Measurements from ENCODE around the gene AKAP13.

The AKAP13 gene

DNA sequence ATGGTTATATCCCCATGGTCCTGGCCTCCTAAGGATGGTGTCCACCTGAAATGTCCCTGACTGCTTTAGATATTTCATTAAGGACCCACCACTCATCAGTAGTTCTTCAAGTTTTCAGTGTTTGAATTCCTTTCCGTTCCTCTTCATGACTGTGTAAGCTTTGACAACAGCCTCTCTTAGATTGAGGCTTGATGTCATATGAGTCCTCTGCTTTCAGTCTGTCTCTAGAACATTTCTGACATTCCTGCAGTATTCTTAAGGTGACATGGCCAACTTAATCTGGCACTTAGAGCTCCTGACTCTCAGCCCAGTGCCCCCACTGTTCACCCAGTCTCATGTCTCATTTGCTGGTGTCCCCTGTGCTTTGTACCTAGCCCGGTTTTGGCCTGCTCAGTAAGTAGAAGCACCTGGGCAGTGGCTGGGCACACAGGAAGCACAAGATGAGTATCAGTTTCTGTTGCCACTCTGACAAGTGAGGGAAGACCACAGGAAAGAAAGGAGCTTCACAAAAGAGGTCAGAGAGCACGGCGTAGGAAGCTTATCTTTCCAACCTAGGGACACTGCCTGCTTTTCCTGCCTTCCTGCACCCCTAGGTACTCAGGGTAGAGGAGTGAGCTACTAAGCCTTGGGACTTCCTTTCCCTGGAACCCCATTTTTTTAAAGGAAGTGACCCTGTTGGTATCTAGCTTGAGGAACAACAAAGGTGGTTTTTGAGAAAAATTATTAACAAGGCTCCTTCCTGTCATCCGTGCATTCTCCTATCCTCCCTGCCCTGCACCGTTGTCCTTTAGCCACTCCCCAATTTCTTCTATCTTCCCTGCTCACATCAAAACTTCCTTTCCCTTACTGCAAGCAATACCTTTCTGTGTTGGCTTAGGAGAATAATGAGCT, 311.2 kb downstream of the AKAP13 start:
- Histone ChIP-seq H3K9me3 (ENCODE audit: control insufficient read depth, low read length) (no peaks in the 10 kb centered on the region), H3K4me3 (ENCODE audit: low read depth, low read length) (no peak overlapping the region), H3K79me2 (no peaks in the 10 kb centered on the region), H3K4me1 (peaks cover 2% of the 10 kb centered on the region), H3K36me3 (ENCODE audit: control insufficient read depth, insufficient read depth, low read length) (no peaks in the 10 kb centered on the region), H3K27ac (peak overlapping the region; percentile 5), H3K4me2 (ENCODE audit: low read length) (no peak overlapping the region), H3K27me3 (ENCODE audit: control insufficient read depth, insufficient read depth, low read length) (no peaks in the 10 kb centered on the region), H2AFZ (no peak overlapping the region), H3K9ac (no peak overlapping the region)
- TF ChIP-seq, protein P1, sequence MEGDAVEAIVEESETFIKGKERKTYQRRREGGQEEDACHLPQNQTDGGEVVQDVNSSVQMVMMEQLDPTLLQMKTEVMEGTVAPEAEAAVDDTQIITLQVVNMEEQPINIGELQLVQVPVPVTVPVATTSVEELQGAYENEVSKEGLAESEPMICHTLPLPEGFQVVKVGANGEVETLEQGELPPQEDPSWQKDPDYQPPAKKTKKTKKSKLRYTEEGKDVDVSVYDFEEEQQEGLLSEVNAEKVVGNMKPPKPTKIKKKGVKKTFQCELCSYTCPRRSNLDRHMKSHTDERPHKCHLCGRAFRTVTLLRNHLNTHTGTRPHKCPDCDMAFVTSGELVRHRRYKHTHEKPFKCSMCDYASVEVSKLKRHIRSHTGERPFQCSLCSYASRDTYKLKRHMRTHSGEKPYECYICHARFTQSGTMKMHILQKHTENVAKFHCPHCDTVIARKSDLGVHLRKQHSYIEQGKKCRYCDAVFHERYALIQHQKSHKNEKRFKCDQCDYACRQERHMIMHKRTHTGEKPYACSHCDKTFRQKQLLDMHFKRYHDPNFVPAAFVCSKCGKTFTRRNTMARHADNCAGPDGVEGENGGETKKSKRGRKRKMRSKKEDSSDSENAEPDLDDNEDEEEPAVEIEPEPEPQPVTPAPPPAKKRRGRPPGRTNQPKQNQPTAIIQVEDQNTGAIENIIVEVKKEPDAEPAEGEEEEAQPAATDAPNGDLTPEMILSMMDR (IDR thresholded peaks at IDR 0.05) = no peak

DNA sequence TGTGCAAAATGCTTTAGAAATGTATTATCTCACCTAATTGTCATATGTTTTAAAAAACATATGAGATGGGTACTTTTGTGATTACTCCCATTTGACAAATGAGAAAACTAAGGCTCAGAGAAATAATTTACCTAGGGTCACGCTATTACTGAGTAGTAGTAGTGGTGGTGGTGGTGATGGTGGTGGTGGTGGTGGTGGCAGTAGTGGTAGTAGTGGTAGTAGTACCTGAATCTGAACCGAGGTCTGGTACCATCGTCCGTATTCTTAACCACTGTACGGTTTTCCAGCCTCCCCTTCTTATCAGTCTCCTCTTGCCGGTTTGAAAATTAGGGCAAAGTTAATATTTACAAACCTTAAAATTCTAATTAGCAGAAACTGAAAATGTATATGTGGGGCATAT, 311.9 kb downstream of the AKAP13 start:
- Histone ChIP-seq H3K4me2 (ENCODE audit: low read length) (no peak overlapping the region), H3K27ac (no peak overlapping the region), H3K79me2 (no peaks in the 10 kb centered on the region), H3K27me3 (ENCODE audit: control insufficient read depth, insufficient read depth, low read length) (no peaks in the 10 kb centered on the region), H3K9ac (no peak overlapping the region), H2AFZ (no peak overlapping the region), H3K36me3 (ENCODE audit: control insufficient read depth, insufficient read depth, low read length) (no peaks in the 10 kb centered on the region), H3K9me3 (ENCODE audit: control insufficient read depth, low read length) (no peaks in the 10 kb centered on the region), H3K4me3 (ENCODE audit: low read depth, low read length) (no peak overlapping the region), H3K4me1 (peaks cover 2% of the 10 kb centered on the region)
- TF ChIP-seq, protein P1 (IDR thresholded peaks at IDR 0.05) = no peak

DNA sequence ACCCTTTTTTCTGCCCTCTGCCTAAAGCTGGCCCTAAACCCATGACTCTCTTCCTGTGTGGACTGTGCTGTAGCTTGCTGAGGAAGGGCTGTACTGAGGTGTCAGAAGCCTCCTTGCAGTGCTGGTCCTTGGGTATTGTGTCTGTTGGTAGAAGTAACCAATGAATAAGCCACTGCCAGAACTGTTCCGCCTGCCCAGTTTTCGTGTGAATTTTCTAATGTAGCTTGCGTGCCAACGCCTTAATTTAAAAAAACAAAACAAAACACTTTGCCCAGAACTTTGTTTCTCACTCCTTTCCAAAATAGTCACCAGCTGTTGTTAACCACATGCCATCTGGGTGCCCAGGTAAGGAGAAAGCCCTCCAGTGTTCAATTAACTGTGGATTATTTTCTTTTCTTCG, 312.5 kb downstream of the AKAP13 start:
- Histone ChIP-seq H3K9me3 (ENCODE audit: control insufficient read depth, low read length) (no peaks in the 10 kb centered on the region), H3K27ac (no peak overlapping the region), H3K9ac (no peak overlapping the region), H3K36me3 (ENCODE audit: control insufficient read depth, insufficient read depth, low read length) (no peaks in the 10 kb centered on the region), H3K4me3 (ENCODE audit: low read depth, low read length) (no peak overlapping the region), H2AFZ (no peak overlapping the region), H3K4me2 (ENCODE audit: low read length) (no peak overlapping the region), H3K4me1 (peaks cover 2% of the 10 kb centered on the region), H3K79me2 (no peaks in the 10 kb centered on the region), H3K27me3 (ENCODE audit: control insufficient read depth, insufficient read depth, low read length) (no peaks in the 10 kb centered on the region)
- TF ChIP-seq, protein P1 (IDR thresholded peaks at IDR 0.05) = no peak

DNA sequence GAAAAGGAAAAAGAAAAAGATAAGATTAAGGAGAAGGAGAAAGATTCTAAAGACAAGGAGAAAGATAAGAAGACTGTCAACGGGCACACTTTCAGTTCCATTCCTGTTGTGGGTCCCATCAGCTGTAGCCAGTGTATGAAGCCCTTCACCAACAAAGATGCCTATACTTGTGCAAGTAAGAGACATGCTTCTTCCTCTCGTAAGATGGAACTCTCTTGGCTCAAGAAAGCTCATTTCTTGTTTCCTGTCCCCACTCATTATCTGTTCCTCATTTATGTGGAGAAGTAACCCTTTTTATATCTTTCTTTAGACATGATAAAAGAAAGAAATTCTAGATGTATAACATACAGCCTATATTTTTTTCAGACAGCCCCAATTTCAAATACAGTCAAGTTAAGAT, 312.9 kb downstream of the AKAP13 start:
- Histone ChIP-seq H3K27me3 (ENCODE audit: control insufficient read depth, insufficient read depth, low read length) (no peaks in the 10 kb centered on the region), H3K4me1 (peaks cover 2% of the 10 kb centered on the region), H3K4me2 (ENCODE audit: low read length) (no peak overlapping the region), H3K4me3 (ENCODE audit: low read depth, low read length) (no peak overlapping the region), H3K79me2 (no peaks in the 10 kb centered on the region), H3K27ac (no peak overlapping the region), H3K9ac (no peak overlapping the region), H2AFZ (no peak overlapping the region), H3K36me3 (ENCODE audit: control insufficient read depth, insufficient read depth, low read length) (no peaks in the 10 kb centered on the region), H3K9me3 (ENCODE audit: control insufficient read depth, low read length) (no peaks in the 10 kb centered on the region)
- TF ChIP-seq, protein P1 (IDR thresholded peaks at IDR 0.05) = no peak

DNA sequence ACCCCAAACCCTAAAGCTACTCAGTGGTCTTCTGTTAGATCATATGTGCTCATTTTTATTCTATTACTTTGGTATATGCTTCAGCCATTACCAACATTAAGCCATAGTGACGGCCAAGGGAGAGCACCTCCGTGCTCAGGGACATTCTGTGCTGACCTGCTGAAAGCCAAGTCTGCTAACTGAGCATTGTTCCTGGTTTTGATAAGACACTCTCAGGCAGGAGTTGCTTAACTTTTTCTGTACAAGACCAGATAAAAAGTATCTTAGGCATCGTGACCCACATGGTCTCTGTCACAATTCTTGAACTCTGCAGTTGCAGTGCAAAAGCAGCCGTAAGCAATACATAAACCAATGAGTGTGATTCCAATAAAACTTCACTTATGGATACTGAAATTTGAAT, 313.7 kb downstream of the AKAP13 start:
- no peak overlapping the region for H3K4me3 ChIP-seq (ENCODE audit: low read depth, low read length)
- no peaks in the 10 kb centered on the region for H3K27me3 ChIP-seq (ENCODE audit: control insufficient read depth, insufficient read depth, low read length)
- no peaks in the 10 kb centered on the region for H3K79me2 ChIP-seq
- no peak overlapping the region for H3K9ac ChIP-seq
- H3K9me3 ChIP-seq (ENCODE audit: control insufficient read depth, low read length) = no peaks in the 10 kb centered on the region
- peaks cover 2% of the 10 kb centered on the region for H3K4me1 ChIP-seq
- no peak overlapping the region for H3K27ac ChIP-seq
- H3K36me3 ChIP-seq (ENCODE audit: control insufficient read depth, insufficient read depth, low read length) = no peaks in the 10 kb centered on the region
- no peak overlapping the region for H3K4me2 ChIP-seq (ENCODE audit: low read length)
- TF ChIP-seq, protein P1 (IDR thresholded peaks at IDR 0.05) = no peak
- H2AFZ ChIP-seq = no peak overlapping the region

Data from parathyroid adenoma (tissue), 2 donors.